Natural killer cell (primary cell): Measurements from ENCODE around the gene PLEKHB2. TPM values are rescaled to one million over a fixed set of nuclear protein-coding genes. Genes with fewer than 3 reads are reported as not detected.
"Not testable (repeated sequence)": the region's sequence is repeated elsewhere in the genome, so short reads cannot be mapped to it uniquely, and the experiment has no call there.

ENCODE experiments used
- ATAC-seq, 3 donors: fragments of 150-1000 bp in 2 of 3; fragments of 200-7000 bp in 1 of 3; cut with Tn5 transposase; 1 replicate in 1 of 3; 2 replicates in 2 of 3; pipeline ENCODE4 v1.10.0; 2021; ENCODE audit warnings: mild to moderate bottlenecking in 2 of 3, moderate library complexity in 2 of 3
- DNase-seq, 2 donors: peaks; one replicate each; pipeline versions ENCODE4 v3.0.0 to v3.0.0-alpha.2; 2013 to 2021; ENCODE audit warnings: mixed read lengths in 1 of 2
- H3K27ac ChIP-seq: one replicate; pipeline ENCODE4 v1.5.1; 2013; ENCODE audit warnings: mild to moderate bottlenecking, low read length
- H3K27me3 ChIP-seq: one replicate; pipeline ENCODE4 v1.6.1; 2013; ENCODE audit warnings: low read length; ENCODE audit not compliant: control insufficient read depth, insufficient read depth
- H3K36me3 ChIP-seq: one replicate; pipeline ENCODE4 v1.6.1; 2013; ENCODE audit warnings: low read length; ENCODE audit not compliant: control insufficient read depth, insufficient read depth
- H3K4me1 ChIP-seq: one replicate; pipeline ENCODE4 v1.6.1; 2013; ENCODE audit warnings: low read length; ENCODE audit not compliant: control insufficient read depth, insufficient read depth
- H3K4me3 ChIP-seq: one replicate; pipeline ENCODE4 v1.5.1; 2013; ENCODE audit warnings: low read length
- H3K9me3 ChIP-seq: one replicate; pipeline ENCODE4 v1.6.1; 2013; ENCODE audit warnings: low read length; ENCODE audit not compliant: control insufficient read depth, insufficient read depth
- H3K27ac Mint-ChIP-seq, 2 donors: one replicate each; pipeline ENCODE4 v1.8.0; 2022; ENCODE audit warnings: mild to moderate bottlenecking in 2 of 2, mixed read lengths in 2 of 2, moderate library complexity in 1 of 2
- H3K27me3 Mint-ChIP-seq, 2 donors: one replicate each; pipeline ENCODE4 v1.8.0; 2022; ENCODE audit warnings: low read depth in 2 of 2, mixed read lengths in 2 of 2
- H3K36me3 Mint-ChIP-seq: one replicate; pipeline ENCODE4 v1.8.0; 2022; ENCODE audit warnings: mixed read lengths
- H3K4me1 Mint-ChIP-seq, 2 donors: one replicate each; pipeline ENCODE4 v1.8.0; 2022; ENCODE audit warnings: mixed read lengths in 2 of 2
- H3K4me3 Mint-ChIP-seq: one replicate; pipeline ENCODE4 v1.8.0; 2022; ENCODE audit warnings: mild to moderate bottlenecking, moderate library complexity, mixed read lengths
- H3K9me3 Mint-ChIP-seq, 2 donors: one replicate each; pipeline ENCODE4 v1.8.0; 2022; ENCODE audit warnings: mixed read lengths in 2 of 2
- WGBS: methylation state at CpG from one replicate; pipeline ENCODE4 v1.1.7; 2013; ENCODE audit warnings: missing lambda C conversion rate; ENCODE audit not compliant: insufficient coverage; 5-methylcytosine and 5-hydroxymethylcytosine counted together
- intact Hi-C: fragments of 100-400 bp; cut with micrococcal nuclease; formaldehyde crosslinking; loops from one replicate; pipeline ENCODE4 v1.14.2; 2022
- total RNA-seq, 4 donors: library from RNA; stranded (reverse); fragments of 120-200 nt in 1 of 4; gene quantifications; one replicate each; pipeline versions ENCODE4 v1.2.3 to v1.2.4, GENCODE V29; 2013 to 2022

The PLEKHB2 gene
- total RNA-seq, 3 donors from 2014 or later (not counting 1 experiment from before 2014, with no cell fraction given), result 75.6 to 78.7 (median 77.4) TPM

DNA sequence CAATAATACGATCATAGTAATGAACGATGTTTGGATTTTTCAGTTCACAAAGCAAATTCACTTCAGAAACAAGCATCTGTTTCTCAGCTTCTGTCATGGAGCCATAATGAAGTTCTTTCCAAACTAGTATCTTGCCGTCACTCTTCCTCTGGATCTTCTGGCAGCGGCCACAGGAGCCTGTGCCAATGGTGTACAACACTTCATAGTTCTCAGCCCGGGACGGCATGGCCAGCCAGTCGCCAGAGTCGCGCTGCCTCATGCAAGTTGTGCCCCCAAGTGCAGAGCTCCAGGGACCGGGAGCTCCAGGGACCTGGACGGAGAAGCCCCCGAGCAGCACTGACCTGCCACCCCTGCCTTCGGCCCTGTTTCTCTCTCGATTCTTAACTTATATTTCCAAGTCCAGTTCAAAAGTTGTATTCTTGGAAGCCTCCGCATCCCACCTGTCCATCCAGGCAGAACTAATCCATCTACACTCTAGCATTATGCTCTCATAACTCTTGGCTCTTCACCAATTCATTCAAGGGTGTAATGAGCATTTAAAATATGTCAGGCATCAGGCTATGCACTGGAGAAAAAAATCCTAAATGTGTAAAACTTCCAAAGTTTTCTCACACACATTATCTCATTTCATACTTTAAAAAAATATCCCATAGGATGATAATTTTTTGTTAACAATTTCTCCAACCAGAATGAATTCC, 73.7 kb downstream of the PLEKHB2 start:
- H3K9me3 Mint-ChIP-seq, H3K36me3 ChIP-seq, H3K4me1 Mint-ChIP-seq, H3K4me1 ChIP-seq, H3K9me3 ChIP-seq, H3K27me3 ChIP-seq, DNase-seq, H3K4me3 Mint-ChIP-seq, ATAC-seq, H3K27ac Mint-ChIP-seq, H3K4me3 ChIP-seq, intact Hi-C loops, H3K36me3 Mint-ChIP-seq, H3K27ac ChIP-seq: not testable (repeated sequence)
- whole genome bisulfite sequencing, result 93% methylated on average over 15 of the region's 15 CpGs
- peaks cover 26 to 32% of the 10 kb centered on the region in 2 donors for H3K27me3 Mint-ChIP-seq

DNA sequence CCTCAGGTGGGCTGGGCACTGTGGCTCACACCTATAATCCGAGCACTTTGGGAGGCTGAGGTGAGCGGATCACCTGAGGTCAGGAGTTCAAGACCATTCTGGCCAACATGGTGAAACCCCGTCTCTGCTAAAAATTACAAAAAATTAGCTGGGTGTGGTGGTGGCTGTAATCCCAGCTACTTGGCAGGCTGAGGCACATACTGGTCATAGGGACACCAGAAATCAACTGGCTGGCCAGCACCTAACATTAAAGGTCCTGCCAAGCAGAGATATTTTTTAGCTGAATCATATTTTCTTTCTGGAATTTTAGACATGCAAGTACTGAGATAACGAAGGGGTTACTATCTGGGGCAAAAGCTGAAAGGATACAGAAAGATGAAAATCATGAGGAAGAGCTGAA, 76.3 kb downstream of the PLEKHB2 start:
- H3K4me3 ChIP-seq, H3K27ac Mint-ChIP-seq, ATAC-seq, H3K4me1 Mint-ChIP-seq, H3K36me3 Mint-ChIP-seq, H3K4me3 Mint-ChIP-seq, H3K27ac ChIP-seq, H3K27me3 ChIP-seq, H3K9me3 ChIP-seq, intact Hi-C loops, H3K9me3 Mint-ChIP-seq, H3K4me1 ChIP-seq, DNase-seq, H3K36me3 ChIP-seq: not testable (repeated sequence)
- WGBS, result 81% methylated on average over 4 of the region's 4 CpGs
- peaks cover 26 to 32% of the 10 kb centered on the region in 2 donors for H3K27me3 Mint-ChIP-seq

DNA sequence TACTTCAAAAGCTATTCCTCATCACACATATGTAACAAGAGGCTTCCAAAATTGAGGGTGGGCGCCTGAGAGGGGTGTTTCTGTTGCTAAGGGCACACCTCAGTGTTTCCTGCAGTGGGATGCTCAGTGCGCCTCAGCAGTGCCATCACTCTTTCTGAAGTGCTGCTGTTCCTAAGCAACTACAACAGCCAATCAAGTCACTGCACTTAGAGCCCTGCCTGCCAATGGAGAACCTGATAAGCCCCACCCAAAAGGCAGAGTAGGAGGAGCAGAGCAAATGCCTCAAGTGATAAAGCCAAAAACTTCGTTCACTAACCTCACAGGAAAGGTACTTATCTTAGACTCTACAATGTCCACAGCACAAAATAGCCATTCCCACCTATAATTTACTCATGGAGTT, 88.3 kb downstream of the PLEKHB2 start:
- H3K4me3 ChIP-seq, intact Hi-C loops, H3K27me3 ChIP-seq, H3K27ac Mint-ChIP-seq, H3K9me3 Mint-ChIP-seq, H3K36me3 Mint-ChIP-seq, H3K4me3 Mint-ChIP-seq, H3K4me1 ChIP-seq, H3K4me1 Mint-ChIP-seq, H3K27ac ChIP-seq, ATAC-seq, DNase-seq, H3K36me3 ChIP-seq, H3K9me3 ChIP-seq: not testable (repeated sequence)
- H3K27me3 Mint-ChIP-seq, result peaks cover 0 to 21% of the 10 kb centered on the region in 2 donors
- WGBS, result 25% methylated on average over 3 of the region's 3 CpGs

DNA sequence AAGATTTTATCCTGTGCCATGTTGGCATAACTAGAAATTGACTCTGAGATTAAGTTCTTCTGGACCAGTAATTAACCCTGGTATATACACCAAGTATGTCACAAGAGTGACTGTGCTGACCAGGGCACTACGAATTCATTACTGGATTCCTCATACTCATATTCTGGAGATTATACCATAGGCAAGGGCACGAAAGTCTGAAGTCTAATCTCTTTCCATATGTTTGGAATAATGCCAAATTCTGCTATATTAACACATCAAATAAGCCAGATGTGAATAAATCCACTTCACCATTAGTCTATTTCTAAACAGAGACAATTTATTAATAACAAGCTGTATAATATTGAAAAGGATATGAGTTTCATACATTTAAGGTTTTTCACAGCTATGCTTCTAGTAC, 91.0 kb downstream of the PLEKHB2 start:
- H3K27ac Mint-ChIP-seq, H3K27ac ChIP-seq, H3K4me1 ChIP-seq, H3K4me1 Mint-ChIP-seq, H3K36me3 Mint-ChIP-seq, H3K4me3 Mint-ChIP-seq, H3K9me3 ChIP-seq, DNase-seq, ATAC-seq, H3K9me3 Mint-ChIP-seq, H3K36me3 ChIP-seq, H3K27me3 ChIP-seq, H3K4me3 ChIP-seq, intact Hi-C loops: not testable (repeated sequence)
- 78% methylated on average over 2 of the region's 2 CpGs for WGBS
- peaks cover 0 to 21% of the 10 kb centered on the region in 2 donors for H3K27me3 Mint-ChIP-seq

Other genes starting within 250 kb of the PLEKHB2 start
- 10 to 100 TPM; 56.0 to 70.7 (median 65.3) TPM for gene FAM168B, start 11.9 kb upstream of the PLEKHB2 start, total RNA-seq
- under 1 TPM; 0.33 to 0.79 (median 0.50) TPM for gene POTEE, start 104.2 kb downstream of the PLEKHB2 start, total RNA-seq